H1 (cell line): Measurements from ENCODE around the gene RBM41. TPM values are rescaled to one million over a fixed set of nuclear protein-coding genes. Genes with fewer than 3 reads are reported as not detected.

Source experiments
- CTCF ChIA-PET: fragments of 300-600 bp; sonication (Branson Sonifier 250); formaldehyde crosslinking; loops from one replicate; lab custom pipeline; 2021; ENCODE audit not compliant: partially characterized antibody; lab: Charles Lee
- POLR2A ChIA-PET: fragments of 300-600 bp; sonication (Branson Sonifier 250); formaldehyde crosslinking; loops from one replicate; lab custom pipeline; 2021; ENCODE audit warnings: inconsistent platforms; ENCODE audit not compliant: partially characterized antibody; lab: Charles Lee
- DNase-seq, 2 experiments: peaks; one replicate each; pipeline versions ENCODE4 v3.0.0 to v3.0.0-alpha.2; 2010 to 2022; ENCODE audit warnings: low spot score in 2 of 2, low read depth in 1 of 2, mixed read lengths in 1 of 2
- FAIRE-seq: peaks from 2 replicates; lab custom pipeline; 2011; peaks lifted over from hg19 to GRCh38; lab: Jason Lieb, UNC
- H2AFZ ChIP-seq: 2 replicates; pipeline ENCODE4 v1.8.1; 2012; ENCODE audit warnings: low read length, inconsistent platforms
- H2AK5ac ChIP-seq: 2 replicates; pipeline ENCODE4 v1.6.1; 2013; ENCODE audit warnings: low read depth, low read length
- H2BK120ac ChIP-seq: replicated peaks from 2 replicates; pipeline ENCODE3; 2013; ENCODE audit warnings: low read depth, low read length, inconsistent platforms
- H2BK12ac ChIP-seq: 2 replicates; pipeline ENCODE4 v1.6.1; 2013; ENCODE audit warnings: low read depth, low read length
- H2BK15ac ChIP-seq: 2 replicates; pipeline ENCODE4 v1.6.1; 2013; ENCODE audit warnings: low read length
- H2BK20ac ChIP-seq: 2 replicates; pipeline ENCODE4 v1.6.1; 2013; ENCODE audit warnings: low read length
- H2BK5ac ChIP-seq: 2 replicates; pipeline ENCODE4 v1.6.1; 2013; ENCODE audit warnings: low read depth, low read length
- H3K14ac ChIP-seq: 2 replicates; pipeline ENCODE4 v1.6.1; 2013; ENCODE audit warnings: inconsistent platforms; ENCODE audit not compliant: insufficient read length
- H3K18ac ChIP-seq: 2 replicates; pipeline ENCODE4 v1.6.1; 2013; ENCODE audit warnings: low read length; ENCODE audit errors: extremely low read depth
- H3K23ac ChIP-seq: 2 replicates; pipeline ENCODE4 v1.6.1; 2013; ENCODE audit warnings: inconsistent platforms; ENCODE audit not compliant: insufficient read length
- H3K23me2 ChIP-seq: 2 replicates; pipeline ENCODE4 v1.6.1; 2013; ENCODE audit warnings: low read depth, low read length
- H3K27ac ChIP-seq: 2 replicates; pipeline ENCODE4 v1.6.1; 2011; ENCODE audit warnings: low read depth, low read length, inconsistent platforms
- H3K27me3 ChIP-seq, 4 experiments: replicated peaks in 1 of 4; 1 replicate in 1 of 4; 2 replicates in 3 of 4; pipeline versions ENCODE4 v1.6.1 to v1.8.1; 2011 to 2013; ENCODE audit warnings: low read length in 3 of 4, mild to moderate bottlenecking in 3 of 4, inconsistent platforms in 2 of 4, mixed read lengths in 2 of 4, moderate library complexity in 1 of 4; ENCODE audit not compliant: control insufficient read depth in 3 of 4, insufficient read depth in 3 of 4; ENCODE audit errors: extremely low read depth in 1 of 4
- H3K36me3 ChIP-seq, 4 experiments: 2 replicates each; pipeline versions ENCODE4 v1.6.1 to v1.8.1; 2011 to 2013; ENCODE audit warnings: mild to moderate bottlenecking in 4 of 4, low read length in 3 of 4, moderate library complexity in 2 of 4, control low read depth in 1 of 4, inconsistent platforms in 1 of 4; ENCODE audit not compliant: insufficient read depth in 4 of 4, control insufficient read depth in 2 of 4
- H3K4ac ChIP-seq: replicated peaks from 2 replicates; pipeline ENCODE3; 2013; ENCODE audit warnings: low read length, low read depth, mixed read lengths, inconsistent platforms; ENCODE audit not compliant: insufficient read length
- H3K4me1 ChIP-seq, 4 experiments: replicated peaks in 1 of 4; 1 replicate in 1 of 4; 2 replicates in 3 of 4; pipeline versions ENCODE4 v1.6.1 to v1.8.1; 2011 to 2013; ENCODE audit warnings: low read length in 3 of 4, inconsistent platforms in 2 of 4, mixed read lengths in 1 of 4; ENCODE audit not compliant: insufficient read depth in 4 of 4, control insufficient read depth in 3 of 4
- H3K4me2 ChIP-seq, 2 experiments: 2 replicates each; pipeline versions ENCODE4 v1.6.1 to v1.8.1; 2011 to 2013; ENCODE audit warnings: low read depth in 2 of 2, low read length in 2 of 2, control low read depth in 1 of 2, inconsistent platforms in 1 of 2, mild to moderate bottlenecking in 1 of 2; ENCODE audit not compliant: insufficient read depth in 1 of 2
- H3K4me3 ChIP-seq, 4 experiments: fragments of 200-600, 300-600 bp in 1 of 4; sonication (generic), shearing (Covaris generic), sonication (Bioruptor Twin) in 1 of 4; 2 replicates each; pipeline versions ENCODE4 v1.5.1 to v1.8.1; 2011 to 2016; ENCODE audit warnings: low read length in 4 of 4, low read depth in 3 of 4, control low read depth in 2 of 4, inconsistent platforms in 2 of 4, mild to moderate bottlenecking in 2 of 4, mixed read lengths in 1 of 4, moderate library complexity in 1 of 4; ENCODE audit not compliant: insufficient read depth in 2 of 4; ENCODE audit errors: extremely low read depth in 1 of 4
- H3K56ac ChIP-seq: replicated peaks from 2 replicates; pipeline ENCODE3; 2013; ENCODE audit warnings: low read depth, mild to moderate bottlenecking, mixed read lengths, low read length, inconsistent platforms; ENCODE audit not compliant: insufficient read length
- H3K79me1 ChIP-seq: 2 replicates; pipeline ENCODE4 v1.6.1; 2013; ENCODE audit warnings: low read depth, low read length, control low read depth
- H3K79me2 ChIP-seq, 2 experiments: 2 replicates each; pipeline versions ENCODE4 v1.6.1 to v1.8.1; 2012 to 2013; ENCODE audit warnings: low read length in 2 of 2, mild to moderate bottlenecking in 2 of 2, inconsistent platforms in 1 of 2; ENCODE audit not compliant: insufficient read depth in 2 of 2, control insufficient read depth in 1 of 2
- H3K9ac ChIP-seq, 4 experiments: replicated peaks in 1 of 4; 1 replicate in 1 of 4; 2 replicates in 3 of 4; pipeline versions ENCODE4 v1.6.1 to v1.8.1; 2011 to 2013; ENCODE audit warnings: low read depth in 3 of 4, low read length in 3 of 4, control low read depth in 2 of 4, mild to moderate bottlenecking in 2 of 4, moderate library complexity in 2 of 4, inconsistent platforms in 1 of 4; ENCODE audit errors: extremely low read depth in 1 of 4
- H3K9me3 ChIP-seq, 2 experiments: 2 replicates each; pipeline versions ENCODE4 v1.6.1 to v1.8.1; 2012 to 2013; ENCODE audit warnings: mild to moderate bottlenecking in 2 of 2, moderate library complexity in 2 of 2, control low read depth in 1 of 2, inconsistent platforms in 1 of 2, low read depth in 1 of 2, low read length in 1 of 2, mixed read lengths in 1 of 2; ENCODE audit not compliant: insufficient read depth in 2 of 2
- H4K20me1 ChIP-seq, 2 experiments: replicated peaks in 1 of 2; 2 replicates each; pipeline versions ENCODE3 to v1.8.1; 2011 to 2013; ENCODE audit warnings: inconsistent platforms in 2 of 2, low read length in 2 of 2, mild to moderate bottlenecking in 1 of 2; ENCODE audit not compliant: insufficient read depth in 2 of 2, control insufficient read depth in 1 of 2
- H4K5ac ChIP-seq: 2 replicates; pipeline ENCODE4 v1.6.1; 2013; ENCODE audit warnings: low read length, low read depth, mixed read lengths, inconsistent platforms; ENCODE audit not compliant: insufficient read length
- H4K8ac ChIP-seq: 2 replicates; pipeline ENCODE4 v1.8.0; 2013; ENCODE audit warnings: mild to moderate bottlenecking, moderate library complexity, low read length, inconsistent platforms; ENCODE audit not compliant: insufficient read depth; ENCODE audit errors: extremely low read depth
- H4K91ac ChIP-seq: replicated peaks from 2 replicates; pipeline ENCODE3; 2013; ENCODE audit warnings: low read length, mixed read lengths, inconsistent platforms; ENCODE audit not compliant: insufficient read length
- BACH1 ChIP-seq: IDR thresholded peaks from 2 replicates; pipeline ENCODE4 v1.6.1; 2012; ENCODE audit warnings: low read length, improper control_type of control experiment
- BRCA1 ChIP-seq: IDR thresholded peaks from 2 replicates; pipeline ENCODE4 v1.6.1; 2012; ENCODE audit warnings: low read depth, low read length, improper control_type of control experiment
- CTBP2 ChIP-seq: IDR thresholded peaks from 2 replicates; pipeline ENCODE4 v1.7.0; 2011; ENCODE audit warnings: borderline replicate concordance, mild to moderate bottlenecking, moderate library complexity, mixed read lengths, low read length; ENCODE audit not compliant: insufficient read depth, insufficient read length
- EP300 ChIP-seq, 2 experiments: IDR thresholded peaks; 1 replicate in 1 of 2; 2 replicates in 1 of 2; pipeline ENCODE4 v1.6.1; 2011 to 2012; ENCODE audit warnings: low read depth in 2 of 2, low read length in 2 of 2, mild to moderate bottlenecking in 2 of 2, borderline replicate concordance in 1 of 2, inconsistent platforms in 1 of 2, moderate library complexity in 1 of 2
- EZH2 ChIP-seq: fragments of 200-600 bp; sonication (generic); IDR thresholded peaks from 2 replicates; pipeline ENCODE4 v1.7.1; 2012; ENCODE audit warnings: low read depth, mild to moderate bottlenecking, moderate library complexity, low read length, inconsistent platforms; ENCODE audit not compliant: severe bottlenecking
- JUN ChIP-seq: IDR thresholded peaks from 2 replicates; pipeline ENCODE4 v1.6.1; 2011; ENCODE audit warnings: low read depth, mild to moderate bottlenecking, improper control_type of control experiment, low read length
- JUND ChIP-seq: IDR thresholded peaks from 2 replicates; pipeline ENCODE4 v1.6.1; 2011; ENCODE audit warnings: mild to moderate bottlenecking, improper control_type of control experiment, low read length
- KDM1A ChIP-seq: fragments of 200-600, 300-600 bp; sonication (generic); IDR thresholded peaks from 2 replicates; pipeline ENCODE4 v1.7.1; 2016; ENCODE audit warnings: mild to moderate bottlenecking, low read length, borderline replicate concordance
- MAFK ChIP-seq: IDR thresholded peaks from 2 replicates; pipeline ENCODE4 v1.6.1; 2012; ENCODE audit warnings: low read depth, mild to moderate bottlenecking, improper control_type of control experiment, low read length
- PHF8 ChIP-seq: fragments of 200-600 bp; sonication (generic); conservative IDR thresholded peaks from 2 replicates; pipeline ENCODE4 v1.7.1; 2012; ENCODE audit warnings: low read depth, mild to moderate bottlenecking, inconsistent platforms, low read length, moderate library complexity
- POLR2A ChIP-seq, 2 experiments: IDR thresholded peaks; 1 replicate in 1 of 2; 2 replicates in 1 of 2; pipeline ENCODE4 v1.6.1; 2011; ENCODE audit warnings: low read depth in 2 of 2, low read length in 2 of 2, mild to moderate bottlenecking in 2 of 2; ENCODE audit errors: control extremely low read depth in 1 of 2
- POU5F1 ChIP-seq: IDR thresholded peaks from 2 replicates; pipeline ENCODE4 v1.6.1; 2011; ENCODE audit warnings: low read depth, mild to moderate bottlenecking, low read length, moderate library complexity
- RFX5 ChIP-seq: IDR thresholded peaks from 2 replicates; pipeline ENCODE4 v1.6.1; 2011; ENCODE audit warnings: low read depth, low read length, improper control_type of control experiment, borderline replicate concordance
- SIRT6 ChIP-seq: IDR thresholded peaks from one replicate; pipeline ENCODE4 v1.7.1; 2012; ENCODE audit warnings: low read length, inconsistent platforms
- SIX5 ChIP-seq: IDR thresholded peaks from 2 replicates; pipeline ENCODE4 v1.6.1; 2011; ENCODE audit warnings: mild to moderate bottlenecking, low read depth, low read length
- WGBS, 2 experiments: shearing (Covaris generic) in 1 of 2; methylation state at CpG; one replicate each; pipeline versions ENCODE4 v1.1.6 to v1.1.7; 2013 to 2015; ENCODE audit warnings: low lambda C conversion rate in 2 of 2, mixed read lengths in 2 of 2, inconsistent platforms in 1 of 2, low coverage in 1 of 2, missing lambda C conversion rate in 1 of 2; ENCODE audit not compliant: insufficient replicate concordance in 2 of 2, insufficient coverage in 1 of 2, insufficient read length in 1 of 2; ENCODE audit errors: extremely low coverage in 1 of 2, missing lambda C conversion rate in 1 of 2; 5-methylcytosine and 5-hydroxymethylcytosine counted together
- polyA plus RNA-seq, 7 experiments: library from polyadenylated mRNA; depleted of rRNA in 3 of 7; stranded (reverse) in 5 of 7; unstranded in 2 of 7; fragments of >200 nt in 5 of 7; fragments of 200-250 nt in 2 of 7; gene quantifications; 1 replicate in 5 of 7; 2 replicates in 1 of 7; 4 replicates in 1 of 7; pipeline versions ENCODE4 v1.2.1 to v1.2.3, GENCODE V29; 2011 to 2013; ENCODE audit warnings: missing spikeins in 2 of 7, mixed read lengths in 2 of 7
- total RNA-seq: library from RNA; stranded (reverse); fragmentation: NEBNext Ultra II Directional; extraction: Animal tissue kit (Norgen Biotek cat#: 25700); gene quantifications from 2 replicates; pipeline ENCODE4 v1.2.1, GENCODE V29; 2021

Gene RBM41
- total and polyA plus RNA-seq, 2 of the 8 experiments (the other 6 are each of a cell fraction or from before 2014, with no cell fraction given), result 2.6 to 26.4 TPM

DNA sequence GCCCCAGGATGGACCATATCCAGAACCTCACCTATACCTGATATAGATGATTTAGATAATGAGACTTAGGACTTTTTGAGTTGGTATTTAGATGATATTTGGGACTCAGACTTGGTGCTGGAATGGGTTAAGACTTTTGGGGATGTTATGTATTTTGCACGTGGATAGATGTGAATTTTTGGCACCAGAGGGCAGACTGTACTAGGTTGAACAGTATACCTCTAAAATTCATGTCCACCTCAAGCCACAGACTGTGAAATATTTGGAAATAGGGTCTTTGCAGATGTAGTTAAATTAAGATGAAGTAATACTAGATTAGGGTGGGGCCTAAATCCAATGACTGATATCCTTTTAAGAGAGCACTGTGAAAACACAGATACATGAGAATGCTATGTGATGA, 15.6 kb downstream of the RBM41 start:
- peaks cover 0 to 3% of the 10 kb centered on the region in 2 experiments; a peak in 1 of 4 replicates for H3K79me2 ChIP-seq
- no peak for DNase-seq
- no peak overlapping the region for H3K4ac ChIP-seq
- H2BK15ac ChIP-seq, result no peak overlapping the region
- no peak overlapping the region for H2BK5ac ChIP-seq
- H3K4me2 ChIP-seq, result no peak overlapping the region
- H3K4me1 ChIP-seq, result no peaks in the 10 kb centered on the region
- H3K27me3 ChIP-seq, result no peaks in the 10 kb centered on the region
- H3K23me2 ChIP-seq, result no peaks in the 10 kb centered on the region
- no peak overlapping the region for H3K56ac ChIP-seq
- peaks cover 0 to 3% (median 2%) of the 10 kb centered on the region in 4 experiments; a peak in 4 of 8 replicates for H3K36me3 ChIP-seq
- FAIRE-seq, result no peak
- no peak overlapping the region for H4K8ac ChIP-seq
- CTCF ChIA-PET, result interaction anchor here (0.7 to 0.8 kb wide), 2 partner anchors 23 to 154 kb away, joined by 3 read pairs; no protein-coding TSS in a partner anchor
- no peak overlapping the region for H2BK20ac ChIP-seq
- no peak overlapping the region for H2BK12ac ChIP-seq
- no peak overlapping the region for H3K4me3 ChIP-seq
- no peak overlapping the region for H3K9ac ChIP-seq
- no peaks in the 10 kb centered on the region for H4K20me1 ChIP-seq
- H3K23ac ChIP-seq, result no peak overlapping the region
- no peak overlapping the region for H4K5ac ChIP-seq
- no peak overlapping the region for H4K91ac ChIP-seq
- no peak overlapping the region for H2AK5ac ChIP-seq
- POLR2A ChIA-PET, result no interaction called here
- H3K27ac ChIP-seq, result no peak overlapping the region
- WGBS, 2 experiments, result 54% methylated on average over 1 of the region's 1 CpG; no CpG with 5 or more reads in 1 of the 2 experiments
- no peak overlapping the region for H2BK120ac ChIP-seq
- H3K9me3 ChIP-seq, result no peaks in the 10 kb centered on the region
- H2AFZ ChIP-seq, result no peak overlapping the region
- H3K14ac ChIP-seq, result no peak overlapping the region
- no peaks in the 10 kb centered on the region for H3K79me1 ChIP-seq
- no peak overlapping the region for H3K18ac ChIP-seq
- TF ChIP-seq EP300 (IDR thresholded peaks at IDR 0.05; ENCODE audit: borderline replicate concordance in 1 of 2, low read depth in 2 of 2, low read length in 2 of 2) (no peak), JUND (no peak), CTBP2 (no peak), RFX5 (no peak), JUN (no peak), EZH2 (no peak), KDM1A (no peak), BACH1 (no peak), MAFK (no peak), SIRT6 (no peak), POLR2A (IDR thresholded peaks at IDR 0.05; ENCODE audit: control extremely low read depth in 1 of 2, low read depth in 2 of 2, low read length in 2 of 2) (no peak), POU5F1 (no peak), SIX5 (no peak), BRCA1 (no peak), PHF8 (no peak)
